ENCODE results near the gene CEP85. TPM values are rescaled to one million over a fixed set of nuclear protein-coding genes. Genes with fewer than 3 reads are reported as not detected.
A peak's percentile ranks its signal among the peaks of the same experiment; 100 is the strongest.
"Not testable (repeated sequence)": the region's sequence is repeated elsewhere in the genome, so short reads cannot be mapped to it uniquely, and the experiment has no call there.

CEP85 gene
- polyA plus RNA-seq, 3 donors from 2014 or later: 4.0 to 6.9 (median 5.4) TPM

GRCh38 chr1:26307363-26307781 lies 73.4 kb downstream of the CEP85 start:
- H3K27me3 Mint-ChIP-seq (ENCODE audit: low read depth in 3 of 3): peaks cover 2 to 5% (median 5%) of the 10 kb centered on the region in 3 donors
- H3K9me3 Mint-ChIP-seq: no peaks in the 10 kb centered on the region
- no peaks in the 10 kb centered on the region for H3K36me3 Mint-ChIP-seq
- H3K4me1 Mint-ChIP-seq: peaks cover 17 to 33% of the 10 kb centered on the region in 2 donors
- no peak for DNase-seq
- H3K27ac Mint-ChIP-seq: peak overlapping the region in 4 of 6 donors; percentile 53 to 74 (median 64)
- H3K4me3 Mint-ChIP-seq: peak overlapping the region in 3 of 5 donors; percentile 95 to 98 (median 98)

GRCh38 chr1:26307966-26308899 lies 74.2 kb downstream of the CEP85 start:
- H3K27me3 Mint-ChIP-seq (ENCODE audit: low read depth in 3 of 3); DNase-seq; H3K9me3 Mint-ChIP-seq; H3K36me3 Mint-ChIP-seq; H3K4me3 Mint-ChIP-seq: not testable (repeated sequence)
- Mint-ChIP-seq H3K27ac (peak overlapping the region in 4 of 6 donors; percentile 4 to 66 (median 42)), H3K4me1 (peaks cover 21 to 40% of the 10 kb centered on the region in 2 donors)

GRCh38 chr1:26314501-26314900 lies 80.5 kb downstream of the CEP85 start:
- Mint-ChIP-seq H3K4me3 (peak overlapping the region; percentile 59 to 86 (median 70)), H3K27ac (peak overlapping the region; percentile 45 to 90 (median 82)), H3K27me3 (ENCODE audit: low read depth in 3 of 3) (peaks cover 0 to 3% (median 2%) of the 10 kb centered on the region in 3 donors), H3K4me1 (peaks cover 64 to 77% of the 10 kb centered on the region in 2 donors), H3K9me3 (no peaks in the 10 kb centered on the region), H3K36me3 (peaks cover 0 to 3% (median 0%) of the 10 kb centered on the region in 3 donors)
- no peak for DNase-seq

- H3K27ac Mint-ChIP-seq: peak overlapping the region; percentile 26 to 85 (median 76)
- no peaks in the 10 kb centered on the region for H3K9me3 Mint-ChIP-seq
- peaks cover 77 to 92% of the 10 kb centered on the region in 2 donors for H3K4me1 Mint-ChIP-seq
- H3K4me3 Mint-ChIP-seq: peak overlapping the region in 4 of 5 donors; percentile 33 to 49 (median 42)
- peaks cover 0 to 3% (median under 1%) of the 10 kb centered on the region in 3 donors for H3K36me3 Mint-ChIP-seq
- DNase-seq: no peak
- peaks cover 1 to 3% (median 2%) of the 10 kb centered on the region in 3 donors for H3K27me3 Mint-ChIP-seq (ENCODE audit: low read depth in 3 of 3)
Measured at GRCh38 chr1:26315874-26316850, 82.2 kb downstream of the CEP85 start.

- Mint-ChIP-seq H3K4me1 (peaks cover 79 to 94% of the 10 kb centered on the region in 2 donors), H3K27ac (peak overlapping the region; percentile 23 to 94 (median 88)), H3K4me3 (peak overlapping the region; percentile 83 to 97 (median 94)), H3K36me3 (peaks cover 4 to 9% (median 6%) of the 10 kb centered on the region in 3 donors), H3K27me3 (ENCODE audit: low read depth in 3 of 3) (peaks cover 1 to 3% (median 2%) of the 10 kb centered on the region in 3 donors), H3K9me3 (no peaks in the 10 kb centered on the region)
- DNase-seq: no peak
Measured at GRCh38 chr1:26317146-26317545, 83.1 kb downstream of the CEP85 start.

- peak within 1 kb of the TSS; percentile 62 to 94 (median 88) for H3K27ac Mint-ChIP-seq
- peak within 1 kb of the TSS; percentile 83 to 97 (median 94) for H3K4me3 Mint-ChIP-seq
- peak; percentile 39 to 44 (median 39) for DNase-seq
- peaks cover 79 to 97% of the 10 kb centered on the region in 2 donors for H3K4me1 Mint-ChIP-seq
- peaks cover 1 to 4% (median 3%) of the 10 kb centered on the region in 3 donors for H3K27me3 Mint-ChIP-seq (ENCODE audit: low read depth in 3 of 3)
- peaks cover 4 to 9% (median 7%) of the 10 kb centered on the region in 3 donors for H3K36me3 Mint-ChIP-seq
- H3K9me3 Mint-ChIP-seq: no peaks in the 10 kb centered on the region
Measured at GRCh38 chr1:26317612-26318337, 83.8 kb downstream of the CEP85 start, which contains the start of gene CD52. Gene CD52 (plus strand): TSS chr1:26317958. CDS start chr1:26318018, 60 bp downstream.

GRCh38 chr1:26318338-26319064 lies 84.5 kb downstream of the CEP85 start:
- no peaks in the 10 kb centered on the region for H3K9me3 Mint-ChIP-seq
- H3K4me3 Mint-ChIP-seq: peak overlapping the region; percentile 83 to 97 (median 94)
- DNase-seq: no peak
- peaks cover 4 to 15% (median 9%) of the 10 kb centered on the region in 3 donors for H3K36me3 Mint-ChIP-seq
- H3K27ac Mint-ChIP-seq: peak overlapping the region; percentile 62 to 94 (median 88)
- H3K4me1 Mint-ChIP-seq: peaks cover 72 to 90% of the 10 kb centered on the region in 2 donors
- H3K27me3 Mint-ChIP-seq (ENCODE audit: low read depth in 3 of 3): peaks cover 1 to 4% (median 2%) of the 10 kb centered on the region in 3 donors

GRCh38 chr1:26320896-26321295 lies 86.9 kb downstream of the CEP85 start:
- Mint-ChIP-seq H3K36me3 (peaks cover 4 to 18% (median 5%) of the 10 kb centered on the region in 3 donors), H3K27ac (peak overlapping the region; percentile 58 to 96 (median 93)), H3K27me3 (ENCODE audit: low read depth in 3 of 3) (peaks cover 0 to 6% (median 1%) of the 10 kb centered on the region in 3 donors), H3K4me1 (peaks cover 50 to 66% of the 10 kb centered on the region in 2 donors), H3K9me3 (no peaks in the 10 kb centered on the region), H3K4me3 (peak overlapping the region; percentile 83 to 94 (median 90))
- no peak for DNase-seq

GRCh38 chr1:26321315-26322041 lies 87.5 kb downstream of the CEP85 start:
- H3K9me3 Mint-ChIP-seq: no peaks in the 10 kb centered on the region
- peaks cover 46 to 61% of the 10 kb centered on the region in 2 donors for H3K4me1 Mint-ChIP-seq
- peaks cover 0 to 6% (median 1%) of the 10 kb centered on the region in 3 donors for H3K27me3 Mint-ChIP-seq (ENCODE audit: low read depth in 3 of 3)
- H3K36me3 Mint-ChIP-seq: peaks cover 4 to 18% (median 5%) of the 10 kb centered on the region in 3 donors
- DNase-seq: peak; percentile 87 to 90 (median 88)
- peak overlapping the region; percentile 79 to 94 (median 84) for H3K4me3 Mint-ChIP-seq
- peak overlapping the region; percentile 58 to 96 (median 93) for H3K27ac Mint-ChIP-seq

GRCh38 chr1:26322042-26322331 lies 88.0 kb downstream of the CEP85 start:
- H3K9me3 Mint-ChIP-seq: no peaks in the 10 kb centered on the region
- no peak for DNase-seq
- H3K4me1 Mint-ChIP-seq: peaks cover 43 to 55% of the 10 kb centered on the region in 2 donors
- H3K27me3 Mint-ChIP-seq (ENCODE audit: low read depth in 3 of 3): peaks cover 0 to 6% (median 1%) of the 10 kb centered on the region in 3 donors
- peaks cover 4 to 18% (median 5%) of the 10 kb centered on the region in 3 donors for H3K36me3 Mint-ChIP-seq
- no peak overlapping the region for H3K4me3 Mint-ChIP-seq
- H3K27ac Mint-ChIP-seq: peak overlapping the region in 1 of 6 donors; percentile 58

- Mint-ChIP-seq H3K9me3 (no peaks in the 10 kb centered on the region), H3K36me3 (peaks cover 4 to 18% (median 5%) of the 10 kb centered on the region in 3 donors), H3K4me3 (no peak overlapping the region), H3K27me3 (ENCODE audit: low read depth in 3 of 3) (peaks cover 0 to 4% (median 1%) of the 10 kb centered on the region in 3 donors), H3K27ac (no peak overlapping the region), H3K4me1 (peaks cover 29 to 42% of the 10 kb centered on the region in 2 donors)
- DNase-seq: no peak
Measured at GRCh38 chr1:26323382-26323781, 89.4 kb downstream of the CEP85 start.
